IMR-90 (cell line): ENCODE results near the gene SYNGR1. TPM values are rescaled to one million over a fixed set of nuclear protein-coding genes. Genes with fewer than 3 reads are reported as not detected.

Source experiments
- ATAC-seq: fragments of 200-7000 bp; cut with Tn5 transposase; 2 replicates; pipeline ENCODE4 v1.9.1; 2020; ENCODE audit warnings: low read depth, mild to moderate bottlenecking, moderate library complexity
- BruUV-seq: library from RNA; stranded (reverse); fragments of 400-500 nt; replicated peaks from 2 replicates; lab custom pipeline; 2021; lab: Mats Ljungman, UMichigan
- CTCF ChIA-PET: fragments of 300-600 bp; formaldehyde crosslinking; extraction: SDS; loops from one replicate; lab custom pipeline; 2021; ENCODE audit warnings: antibody characterized with exemption; lab: Yijun Ruan, JAX
- POLR2A ChIA-PET: fragments of 300-600 bp; sonication (Branson Sonifier 250); formaldehyde crosslinking; loops from one replicate; lab custom pipeline; 2022; ENCODE audit warnings: antibody characterized with exemption; ENCODE audit not compliant: unreplicated experiment; lab: Charles Lee
- DNase-seq: peaks from one replicate; pipeline ENCODE4 v3.0.0; 2013
- H2AFZ ChIP-seq: replicated peaks from 2 replicates; pipeline ENCODE3; 2013; ENCODE audit warnings: low read length, mild to moderate bottlenecking; ENCODE audit not compliant: poor library complexity
- H2AK5ac ChIP-seq: 2 replicates; pipeline ENCODE4 v1.6.1; 2013; ENCODE audit warnings: low read depth, low read length, inconsistent platforms
- H2AK9ac ChIP-seq: replicated peaks from 2 replicates; pipeline ENCODE3; 2013; ENCODE audit warnings: mild to moderate bottlenecking, low read depth, low read length, moderate library complexity; ENCODE audit not compliant: poor library complexity
- H2BK120ac ChIP-seq: 2 replicates; pipeline ENCODE4 v1.6.1; 2013; ENCODE audit warnings: low read depth, low read length, inconsistent platforms
- H2BK15ac ChIP-seq: 3 replicates; pipeline ENCODE4 v1.6.1; 2013; ENCODE audit warnings: low read depth, low read length, inconsistent platforms
- H2BK20ac ChIP-seq: 2 replicates; pipeline ENCODE4 v1.6.1; 2013; ENCODE audit warnings: low read depth, mild to moderate bottlenecking, inconsistent platforms, low read length, moderate library complexity
- H2BK5ac ChIP-seq: 2 replicates; pipeline ENCODE4 v1.6.1; 2013; ENCODE audit warnings: mild to moderate bottlenecking, low read depth, low read length, inconsistent platforms; ENCODE audit not compliant: poor library complexity, severe bottlenecking
- H3K14ac ChIP-seq: replicated peaks from 2 replicates; pipeline ENCODE4 v1.6.1; 2013; ENCODE audit warnings: low read depth, low read length, inconsistent platforms
- H3K18ac ChIP-seq: 2 replicates; pipeline ENCODE4 v1.6.1; 2013; ENCODE audit warnings: low read depth, low read length, control low read depth
- H3K23ac ChIP-seq: 2 replicates; pipeline ENCODE4 v1.6.1; 2013; ENCODE audit warnings: low read depth, low read length, inconsistent platforms
- H3K27ac ChIP-seq: 2 replicates; pipeline ENCODE4 v1.5.1; 2013; ENCODE audit warnings: mild to moderate bottlenecking, control low read depth, low read length; ENCODE audit not compliant: insufficient read depth
- H3K27me3 ChIP-seq: 2 replicates; pipeline ENCODE4 v1.6.1; 2013; ENCODE audit warnings: low read length; ENCODE audit not compliant: control insufficient read depth, insufficient read depth
- H3K36me3 ChIP-seq: 2 replicates; pipeline ENCODE4 v1.6.1; 2013; ENCODE audit warnings: low read length, mixed read lengths; ENCODE audit not compliant: control insufficient read depth, insufficient read depth
- H3K4ac ChIP-seq: 2 replicates; pipeline ENCODE4 v1.6.1; 2013; ENCODE audit warnings: low read depth, low read length, inconsistent platforms
- H3K4me1 ChIP-seq: 2 replicates; pipeline ENCODE4 v1.6.1; 2013; ENCODE audit warnings: low read length, mixed read lengths; ENCODE audit not compliant: control insufficient read depth, insufficient read depth
- H3K4me2 ChIP-seq: 2 replicates; pipeline ENCODE4 v1.6.1; 2013; ENCODE audit warnings: low read depth, mild to moderate bottlenecking, control low read depth, low read length, moderate library complexity
- H3K4me3 ChIP-seq: 2 replicates; pipeline ENCODE4 v1.5.1; 2013; ENCODE audit warnings: low read depth, mild to moderate bottlenecking, control low read depth, low read length, moderate library complexity; ENCODE audit not compliant: insufficient read depth
- H3K56ac ChIP-seq: 2 replicates; pipeline ENCODE4 v1.6.1; 2013; ENCODE audit warnings: low read length, inconsistent platforms; ENCODE audit not compliant: insufficient read depth; ENCODE audit errors: extremely low read depth
- H3K79me1 ChIP-seq, 2 experiments: 2 replicates each; pipeline ENCODE4 v1.6.1; 2013; ENCODE audit warnings: low read length in 2 of 2, inconsistent platforms in 1 of 2, low read depth in 1 of 2
- H3K9ac ChIP-seq: 2 replicates; pipeline ENCODE4 v1.6.1; 2013; ENCODE audit warnings: low read depth, low read length, control low read depth
- H3K9me1 ChIP-seq: 2 replicates; pipeline ENCODE4 v1.6.1; 2013; ENCODE audit warnings: low read length, inconsistent platforms; ENCODE audit not compliant: insufficient read depth
- H3K9me3 ChIP-seq: 2 replicates; pipeline ENCODE4 v1.6.1; 2013; ENCODE audit warnings: low read length; ENCODE audit not compliant: control insufficient read depth, insufficient read depth
- H4K20me1 ChIP-seq: 2 replicates; pipeline ENCODE4 v1.6.1; 2013; ENCODE audit warnings: low read length, inconsistent platforms; ENCODE audit not compliant: insufficient read depth
- H4K5ac ChIP-seq: 2 replicates; pipeline ENCODE4 v1.6.1; 2013; ENCODE audit warnings: mild to moderate bottlenecking, low read depth, low read length, control low read depth
- H4K8ac ChIP-seq, 2 experiments: 2 replicates each; pipeline ENCODE4 v1.6.1; 2013; ENCODE audit warnings: low read depth in 2 of 2, low read length in 2 of 2, control low read depth in 1 of 2, inconsistent platforms in 1 of 2
- H4K91ac ChIP-seq: 2 replicates; pipeline ENCODE4 v1.6.1; 2013; ENCODE audit warnings: low read depth, low read length, inconsistent platforms; ENCODE audit not compliant: insufficient read depth
- BHLHE40 ChIP-seq: fragments of 150-350 bp; IDR thresholded peaks from 2 replicates; pipeline ENCODE4 v1.6.1; 2016; ENCODE audit warnings: mild to moderate bottlenecking, low read depth, low read length
- CEBPB ChIP-seq: IDR thresholded peaks from 2 replicates; pipeline ENCODE4 v1.6.1; 2012; ENCODE audit warnings: low read depth, low read length, improper control_type of control experiment
- CHD1 ChIP-seq: IDR thresholded peaks from 2 replicates; pipeline ENCODE4 v1.6.1; 2012; ENCODE audit warnings: low read depth, low read length, improper control_type of control experiment
- CTCF ChIP-seq: conservative IDR thresholded peaks from 2 replicates; pipeline ENCODE4 v1.5.1; 2012; ENCODE audit warnings: mild to moderate bottlenecking, low read depth, low read length, improper control_type of control experiment
- FOS ChIP-seq: fragments of 150-350 bp; IDR thresholded peaks from 2 replicates; pipeline ENCODE4 v1.6.1; 2016; ENCODE audit warnings: low read depth, low read length
- MAFK ChIP-seq: IDR thresholded peaks from 2 replicates; pipeline ENCODE4 v1.6.1; 2012; ENCODE audit warnings: low read depth, low read length, improper control_type of control experiment
- MAZ ChIP-seq: IDR thresholded peaks from 2 replicates; pipeline ENCODE4 v1.6.1; 2012; ENCODE audit warnings: low read depth, mild to moderate bottlenecking, low read length, improper control_type of control experiment, moderate library complexity, borderline replicate concordance
- NFE2L2 ChIP-seq: fragments of 150-350 bp; IDR thresholded peaks from 2 replicates; pipeline ENCODE4 v1.6.1; 2016; ENCODE audit warnings: low read depth, mild to moderate bottlenecking, low read length
- POLR2A ChIP-seq: IDR thresholded peaks from 2 replicates; pipeline ENCODE4 v1.6.1; 2012; ENCODE audit warnings: mild to moderate bottlenecking, low read depth, low read length
- RAD21 ChIP-seq: IDR thresholded peaks from 2 replicates; pipeline ENCODE4 v1.6.1; 2012; ENCODE audit warnings: low read length, improper control_type of control experiment
- RCOR1 ChIP-seq: IDR thresholded peaks from 2 replicates; pipeline ENCODE4 v1.6.1; 2012; ENCODE audit warnings: mild to moderate bottlenecking, low read length, improper control_type of control experiment; ENCODE audit not compliant: insufficient replicate concordance
- RFX5 ChIP-seq: IDR thresholded peaks from 2 replicates; pipeline ENCODE4 v1.8.0; 2012; ENCODE audit warnings: low read depth, mild to moderate bottlenecking, low read length, moderate library complexity
- SMC3 ChIP-seq: fragments of 150-350 bp; IDR thresholded peaks from 2 replicates; pipeline ENCODE4 v1.6.1; 2016; ENCODE audit warnings: low read depth, mild to moderate bottlenecking, antibody characterized with exemption, low read length, moderate library complexity
- WGBS, 2 experiments: methylation state at CpG; one replicate each; pipeline versions ENCODE4 v1.1.5 to v1.1.7; 2013; ENCODE audit warnings: missing lambda C conversion rate in 2 of 2; ENCODE audit not compliant: insufficient read length in 1 of 2; ENCODE audit errors: extremely low coverage in 2 of 2; 5-methylcytosine and 5-hydroxymethylcytosine counted together
- dilution Hi-C: fragments of 300-500 bp; cut with HindIII; formaldehyde crosslinking; loops from one replicate; pipeline ENCODE4 v1.14.3; 2018; ENCODE audit warnings: low sequenced_read_pairs; ENCODE audit not compliant: unreplicated experiment
- in situ Hi-C: fragments of 300-500 bp; cut with MboI; formaldehyde crosslinking; loops from 3 replicates; pipeline ENCODE4 v1.14.3; 2019; ENCODE audit warnings: low sequenced_read_pairs, inconsistent platforms, mixed read lengths
- intact Hi-C: fragments of 100-400 bp; cut with micrococcal nuclease; formaldehyde crosslinking; loops from 2 replicates; pipeline ENCODE4 v1.10.0; 2022
- polyA plus RNA-seq, 3 experiments: library from polyadenylated mRNA; depleted of rRNA; stranded (reverse); fragments of >200 nt; gene quantifications; 2 replicates each; pipeline ENCODE4 v1.2.3, GENCODE V29; 2012; ENCODE audit warnings: low replicate concordance in 1 of 3
- total RNA-seq: library from RNA; depleted of rRNA; stranded (reverse); fragments of >200 nt; gene quantifications from 2 replicates; pipeline ENCODE4 v1.2.3, GENCODE V29; 2012
- TF ChIP-seq, protein P1 (sequence below): fragments of 150-350 bp; IDR thresholded peaks from 2 replicates; pipeline ENCODE4 v1.6.1; 2017; ENCODE audit warnings: mild to moderate bottlenecking, antibody characterized with exemption, low read length, low read depth

Gene SYNGR1
- total and polyA plus RNA-seq, 2 of the 4 experiments (the other 2 are of a cell fraction), result 6.3 to 81.5 TPM

DNA sequence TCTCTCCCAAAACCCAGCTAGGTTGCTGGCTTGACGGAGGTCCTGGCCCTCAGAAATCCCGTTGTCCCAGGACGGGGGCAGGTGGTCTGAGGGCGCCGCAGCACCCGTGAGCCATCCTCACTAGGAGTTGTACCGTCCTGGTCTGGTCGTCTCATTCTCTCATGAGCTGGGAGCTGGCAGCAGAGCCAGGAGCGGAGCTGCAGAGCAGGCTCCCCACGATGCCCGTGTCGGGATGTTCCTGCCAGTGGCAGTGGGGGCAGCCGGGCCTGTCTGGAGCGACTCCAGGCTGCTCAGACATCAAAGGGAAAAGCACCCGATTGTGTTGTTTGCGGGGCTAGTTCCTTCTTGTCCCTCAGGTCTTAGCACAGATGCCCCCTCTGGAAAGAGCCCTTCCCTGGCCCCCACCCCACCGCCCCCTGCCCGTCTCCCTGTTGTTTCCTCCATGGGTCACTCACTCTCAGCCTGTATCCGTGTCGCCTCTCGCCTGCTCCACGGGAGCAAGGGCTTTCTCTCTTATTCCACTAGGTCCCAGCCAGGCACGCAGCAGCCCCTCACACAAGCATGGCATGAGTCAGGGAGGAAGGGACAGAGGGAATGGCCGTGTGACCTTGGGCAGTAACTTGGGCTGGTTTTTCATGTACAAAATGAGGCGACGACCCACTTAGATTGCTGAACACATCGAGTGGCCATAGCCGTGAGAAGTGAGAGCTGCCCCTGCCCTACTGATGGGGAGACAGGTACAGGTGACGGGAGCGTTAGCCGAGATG is 83.9 kb downstream of the SYNGR1 start:
- H3K4me3 ChIP-seq, result no peak overlapping the region
- no peak overlapping the region for H3K27ac ChIP-seq
- ChIA-PET CTCF (no interaction called here), POLR2A (no interaction called here)
- H3K9me3 ChIP-seq, result no peaks in the 10 kb centered on the region
- no peak overlapping the region for H3K9ac ChIP-seq
- no peak overlapping the region for H3K23ac ChIP-seq
- H3K4me1 ChIP-seq, result peaks cover 8% of the 10 kb centered on the region
- peaks cover 31% of the 10 kb centered on the region for H3K36me3 ChIP-seq
- no peak overlapping the region for H2BK15ac ChIP-seq
- H3K9me1 ChIP-seq, result 0 out of 2 replicates have a peak, but pooled peaks cover 3% of the 10 kb centered on the region
- TF ChIP-seq CHD1 (no peak), RCOR1 (no peak), NFE2L2 (no peak), CEBPB (no peak), POLR2A (no peak), RFX5 (no peak), MAFK (no peak), SMC3 (no peak), BHLHE40 (no peak), CTCF (no peak), FOS (no peak), RAD21 (no peak), MAZ (no peak)
- TF ChIP-seq, protein P1, sequence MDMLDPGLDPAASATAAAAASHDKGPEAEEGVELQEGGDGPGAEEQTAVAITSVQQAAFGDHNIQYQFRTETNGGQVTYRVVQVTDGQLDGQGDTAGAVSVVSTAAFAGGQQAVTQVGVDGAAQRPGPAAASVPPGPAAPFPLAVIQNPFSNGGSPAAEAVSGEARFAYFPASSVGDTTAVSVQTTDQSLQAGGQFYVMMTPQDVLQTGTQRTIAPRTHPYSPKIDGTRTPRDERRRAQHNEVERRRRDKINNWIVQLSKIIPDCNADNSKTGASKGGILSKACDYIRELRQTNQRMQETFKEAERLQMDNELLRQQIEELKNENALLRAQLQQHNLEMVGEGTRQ, result no peak
- no peak overlapping the region for H2AK9ac ChIP-seq
- dilution Hi-C loops, result no loop called here
- no peaks in the 10 kb centered on the region for H3K27me3 ChIP-seq
- no peak for DNase-seq
- H3K4ac ChIP-seq, result no peak overlapping the region
- ATAC-seq, result no peak
- in situ Hi-C loops, result no loop called here
- no peak overlapping the region for H3K56ac ChIP-seq
- H4K91ac ChIP-seq, result no peak overlapping the region
- no peak overlapping the region for H4K5ac ChIP-seq
- H2BK20ac ChIP-seq, result no peak overlapping the region
- H4K8ac ChIP-seq, result no peak overlapping the region
- no TSS peak for BruUV-seq
- H2BK120ac ChIP-seq, result no peak overlapping the region
- no peak overlapping the region for H3K18ac ChIP-seq
- H2BK5ac ChIP-seq, result no peak overlapping the region
- no peak overlapping the region for H2AK5ac ChIP-seq
- no peaks in the 10 kb centered on the region for H3K79me1 ChIP-seq
- H3K14ac ChIP-seq, result no peak overlapping the region
- intact Hi-C loops, result loop anchor here (10.0 kb wide), 1 partner anchor 61 kb away; no protein-coding TSS in a partner anchor
- H3K4me2 ChIP-seq, result no peak overlapping the region
- 93% methylated on average over 15 of the region's 31 CpGs; no CpG with 5 or more reads in 1 of the 2 experiments for WGBS, 2 experiments
- no peaks in the 10 kb centered on the region; the same call in 1 of the 2 replicates for H4K20me1 ChIP-seq
- no peak overlapping the region for H2AFZ ChIP-seq
